CD4-positive, alpha-beta T cell treated with Interleukin-4 for 1 hour (primary cell): Measurements from ENCODE around the gene SGO2.
"Not testable (repeated sequence)": the region's sequence is repeated elsewhere in the genome, so short reads cannot be mapped to it uniquely, and the experiment has no call there.

Experiments
- DNase-seq, 2 donors: peaks; one replicate each; pipeline ENCODE4 v3.0.0-alpha.2; 2020 to 2022

SGO2 gene

GRCh38 chr2:200622106-200622505, 96.1 kb downstream of the SGO2 start:
- DNase-seq = no peak

DNA sequence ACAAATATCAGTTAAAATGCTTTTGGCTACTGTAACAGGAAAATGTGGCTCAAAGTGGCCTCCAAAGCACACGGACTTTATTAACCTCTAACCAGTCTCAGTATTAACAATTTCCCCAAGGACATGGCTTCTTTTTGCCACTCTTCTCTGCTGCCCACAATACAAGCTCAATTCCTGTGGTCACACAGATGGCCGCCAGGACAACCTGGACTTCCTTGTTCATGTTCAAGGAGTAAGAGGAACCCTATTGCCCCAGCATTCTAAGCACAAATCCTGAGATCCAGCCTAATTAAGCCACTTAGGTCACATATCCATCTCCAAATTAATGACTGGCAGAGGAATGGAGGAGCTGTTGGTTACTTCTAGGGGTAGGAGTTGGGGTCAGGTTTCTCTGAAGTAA, 98.0 kb downstream of the SGO2 start:
- DNase-seq = no peak

DNA sequence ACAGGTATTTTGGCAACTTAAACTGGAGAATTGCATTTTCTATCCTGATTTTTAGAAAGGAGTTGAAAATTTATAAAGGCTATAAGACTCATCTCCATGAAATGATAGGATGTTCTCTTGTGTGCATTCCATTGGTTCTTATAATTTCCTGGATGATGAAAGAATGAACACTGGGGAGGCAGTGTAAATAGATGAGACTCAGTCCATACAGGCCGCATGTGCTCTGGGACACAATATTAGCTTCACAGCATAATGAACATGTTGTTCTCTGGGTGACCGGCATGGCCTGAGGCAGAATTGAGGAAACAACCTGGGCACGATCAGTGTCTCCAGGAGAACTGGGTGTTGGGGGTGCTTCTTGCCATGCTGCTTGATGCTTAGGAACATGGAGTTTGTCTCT, 98.7 kb downstream of the SGO2 start:
- DNase-seq = no peak

- DNase-seq = no peak
Measured at GRCh38 chr2:200625282-200625681, 99.3 kb downstream of the SGO2 start.

GRCh38 chr2:200625958-200626363, 100.0 kb downstream of the SGO2 start:
- no peak for DNase-seq

DNA sequence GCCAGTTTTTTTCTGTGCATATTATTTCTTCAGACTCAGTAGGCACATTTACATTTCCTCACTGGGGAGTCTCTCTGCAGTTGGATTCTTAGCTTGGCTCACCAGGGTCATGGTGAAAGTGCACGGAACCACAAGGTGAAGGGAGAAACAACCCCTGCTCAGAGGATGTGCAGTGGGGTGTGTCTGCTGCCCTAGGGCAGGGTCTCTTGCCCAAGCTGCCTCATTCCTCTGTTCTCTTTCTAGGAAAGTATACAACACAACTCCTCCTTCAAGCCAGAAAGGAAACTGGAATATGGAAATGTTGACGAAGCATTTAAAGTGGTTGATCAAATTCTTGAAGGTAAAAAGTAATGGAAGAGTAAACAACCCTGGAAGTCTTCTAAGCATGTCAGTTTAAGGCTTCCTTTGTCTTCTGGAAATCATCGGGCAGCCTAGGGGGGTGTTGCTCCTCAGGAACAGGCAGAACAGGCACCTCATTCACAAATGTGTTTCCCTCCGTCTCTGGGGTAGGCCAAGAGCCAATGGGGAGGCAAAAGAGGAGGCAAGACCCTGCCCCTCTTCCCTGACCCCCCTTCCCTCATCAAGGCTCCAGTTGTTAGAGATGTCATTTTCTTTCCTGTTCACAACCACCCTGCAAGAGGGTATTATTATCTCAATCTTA, 101.2 kb downstream of the SGO2 start:
- no peak for DNase-seq

DNA sequence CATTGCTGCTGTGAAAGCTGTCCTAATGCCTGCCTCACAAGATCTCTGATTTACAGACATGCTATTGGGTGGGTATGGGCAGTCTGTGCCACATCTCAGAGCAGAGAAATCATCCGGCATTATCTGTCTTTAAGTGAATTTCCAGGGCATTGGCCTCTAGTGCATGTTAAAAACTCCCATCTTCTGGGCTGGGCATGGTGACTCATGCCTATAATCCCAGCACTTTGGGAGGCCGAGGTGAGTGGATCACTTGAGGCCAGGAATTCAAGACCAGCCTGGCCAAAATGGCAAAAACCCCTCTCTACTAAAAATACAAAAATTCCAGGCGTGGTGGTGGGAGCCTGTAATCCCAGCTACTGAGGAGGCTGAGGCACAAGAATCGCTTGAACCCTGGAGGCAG, 102.5 kb downstream of the SGO2 start:
- DNase-seq = not testable (repeated sequence)

DNA sequence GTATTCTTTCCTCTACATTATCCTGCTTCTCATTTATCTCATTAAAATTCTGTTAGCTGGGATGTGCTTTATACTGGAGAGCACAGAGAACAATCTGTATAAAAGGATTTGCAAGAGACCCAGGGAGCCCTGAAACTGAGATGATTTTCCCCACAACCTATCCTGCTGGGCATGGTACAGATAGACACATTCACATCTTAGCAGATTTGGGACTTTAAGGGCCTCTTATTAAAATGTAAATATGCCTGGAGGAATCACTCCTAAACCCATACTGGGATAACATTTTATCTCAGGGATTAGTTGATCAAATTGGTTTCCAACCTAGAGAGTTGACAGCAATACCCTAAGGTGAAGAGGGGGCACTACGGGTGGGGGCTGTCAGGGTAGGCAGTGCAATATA, 105.3 kb downstream of the SGO2 start:
- DNase-seq = no peak
